Myocyte (in vitro differentiated cells): ENCODE results near the gene ZNF341. TPM values are rescaled to one million over a fixed set of nuclear protein-coding genes. Genes with fewer than 3 reads are reported as not detected.

Experiments used
- DNase-seq: peaks from one replicate; pipeline ENCODE4 v3.0.0-alpha.2; 2012; ENCODE audit warnings: low read depth
- total RNA-seq: library from RNA; depleted of rRNA; stranded (reverse); fragments of >200 nt; gene quantifications from 2 replicates; pipeline ENCODE4 v1.2.3, GENCODE V29; 2014

ZNF341 gene
- total RNA-seq, 1 donor from 2014 or later, result 2.0 TPM

DNA sequence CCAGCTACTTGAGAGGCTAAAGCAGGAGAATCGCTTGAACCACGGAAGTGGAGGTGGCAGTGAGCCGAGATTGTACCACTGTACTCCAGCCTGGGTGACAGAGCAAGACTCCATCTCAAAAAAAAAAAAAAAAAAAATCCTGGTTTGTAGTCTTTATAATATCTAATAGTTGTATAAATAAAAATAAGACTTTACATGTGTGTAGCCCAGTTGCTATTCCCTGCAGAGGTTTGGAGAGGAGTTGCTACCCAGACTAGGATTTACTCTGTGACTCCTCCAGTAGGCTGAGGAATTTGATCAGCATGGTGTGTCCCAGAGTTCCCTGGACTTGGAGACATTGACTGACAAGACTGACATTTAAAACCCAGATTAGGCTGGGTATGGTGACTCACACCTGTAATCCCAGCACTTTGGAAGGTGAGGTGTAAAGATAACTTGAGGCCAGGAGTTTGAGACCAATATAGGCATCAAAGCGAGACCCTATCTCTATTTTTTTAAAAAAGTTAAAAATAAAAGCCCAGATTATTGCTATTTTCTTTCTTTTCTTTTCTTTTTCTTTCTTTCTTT lies 89.6 kb downstream of the ZNF341 start:
- no peak for DNase-seq

DNA sequence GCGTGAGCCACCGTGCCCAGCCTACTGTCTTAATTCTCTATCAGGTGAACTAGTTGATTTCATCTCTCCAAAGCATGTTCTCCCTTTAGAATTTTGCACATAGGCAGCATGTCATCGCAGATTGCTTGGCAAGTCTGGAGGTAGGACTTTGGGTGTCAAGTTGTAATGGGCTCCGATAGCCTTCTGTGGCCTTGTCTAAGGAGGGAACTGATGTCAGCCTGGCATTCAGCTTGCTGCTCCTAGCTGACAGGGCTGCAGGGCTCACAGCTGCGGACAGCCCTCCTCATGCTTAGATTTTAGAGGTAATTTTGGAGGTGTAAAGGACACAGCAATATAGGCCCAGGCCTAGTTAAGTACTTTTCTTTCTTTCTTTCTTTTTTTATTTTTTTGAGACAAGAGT lies 90.6 kb downstream of the ZNF341 start:
- peak; percentile 41 for DNase-seq

DNA sequence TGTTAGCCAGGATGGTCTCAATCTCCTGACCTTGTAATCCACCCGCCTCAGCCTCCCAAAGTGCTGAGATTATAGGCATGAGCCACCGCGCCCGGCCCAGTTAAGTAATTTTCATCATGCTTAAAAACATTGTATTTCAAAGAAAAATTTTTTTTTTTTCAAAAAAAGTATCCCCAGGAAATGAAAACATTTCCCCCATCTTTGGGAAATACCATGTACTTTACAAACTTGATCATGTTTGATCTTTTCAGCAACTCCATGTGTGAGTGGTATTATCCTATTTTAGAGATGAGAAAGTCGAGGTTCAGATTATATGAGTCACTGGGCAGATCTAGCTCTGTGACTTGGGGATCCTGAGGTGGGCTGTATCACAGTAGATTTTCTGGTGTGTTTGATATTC lies 91.2 kb downstream of the ZNF341 start:
- no peak for DNase-seq

DNA sequence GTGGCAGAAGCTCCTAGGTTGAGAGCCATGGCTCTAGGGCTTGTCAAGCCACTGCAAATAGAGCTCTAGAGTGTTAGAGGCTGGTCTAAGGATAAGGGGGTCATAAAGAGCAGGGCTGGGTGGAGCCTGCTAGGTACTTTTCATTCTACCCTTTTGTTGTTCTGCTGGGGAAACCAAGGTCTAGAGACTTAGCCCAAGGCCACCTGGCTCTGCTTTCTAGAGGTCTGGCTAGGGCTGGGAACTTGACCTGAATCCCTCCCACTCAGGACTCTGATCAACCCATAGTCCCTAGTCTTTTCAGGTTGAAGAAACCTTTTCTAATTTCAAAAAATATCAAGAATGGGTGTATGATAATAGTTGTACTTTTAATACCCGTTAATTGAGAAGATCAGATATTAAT lies 93.1 kb downstream of the ZNF341 start:
- no peak for DNase-seq

DNA sequence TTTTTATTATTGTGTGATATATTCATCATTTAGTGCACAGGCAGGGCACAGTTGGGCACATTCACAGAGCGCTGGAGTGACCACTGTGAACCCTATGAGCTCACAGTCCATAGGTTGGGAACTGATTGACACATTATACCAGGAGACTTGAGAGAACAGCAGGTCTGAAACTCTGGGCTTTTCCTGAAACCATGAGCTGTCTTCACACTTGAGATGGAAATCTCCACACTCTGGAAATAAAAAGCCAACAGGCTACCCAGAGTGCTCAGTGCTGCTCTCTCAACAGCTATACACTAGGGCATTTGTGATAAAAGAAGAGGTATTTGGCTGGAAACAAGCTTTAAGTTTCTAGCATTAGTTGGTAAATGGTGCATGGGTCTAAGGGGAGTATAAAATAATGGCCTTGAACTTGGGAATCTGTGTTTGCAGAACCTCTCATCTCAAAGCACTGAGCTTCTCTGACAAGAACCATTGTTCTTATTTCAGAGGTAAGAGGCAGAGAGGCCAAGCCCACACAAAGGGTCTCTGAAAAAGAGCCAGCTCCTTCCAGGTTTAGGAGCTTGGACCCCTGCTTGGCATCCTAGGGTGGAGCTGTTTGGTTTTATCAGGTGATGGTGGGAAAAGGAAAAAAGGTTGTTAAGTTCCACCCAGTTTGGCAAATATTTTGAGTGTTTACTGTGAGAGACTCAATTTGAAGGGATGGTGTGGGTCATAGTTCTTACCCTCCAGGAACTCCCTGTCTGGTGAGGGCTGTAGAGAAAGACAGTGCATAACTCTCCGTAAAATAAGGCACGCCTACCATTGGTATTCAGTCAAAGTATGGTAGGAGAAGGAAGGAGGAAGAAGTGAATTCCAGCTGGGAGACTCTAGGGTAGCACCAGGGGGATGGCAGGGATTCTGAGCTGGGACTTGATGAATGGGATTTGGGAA lies 93.8 kb downstream of the ZNF341 start:
- no peak for DNase-seq

DNA sequence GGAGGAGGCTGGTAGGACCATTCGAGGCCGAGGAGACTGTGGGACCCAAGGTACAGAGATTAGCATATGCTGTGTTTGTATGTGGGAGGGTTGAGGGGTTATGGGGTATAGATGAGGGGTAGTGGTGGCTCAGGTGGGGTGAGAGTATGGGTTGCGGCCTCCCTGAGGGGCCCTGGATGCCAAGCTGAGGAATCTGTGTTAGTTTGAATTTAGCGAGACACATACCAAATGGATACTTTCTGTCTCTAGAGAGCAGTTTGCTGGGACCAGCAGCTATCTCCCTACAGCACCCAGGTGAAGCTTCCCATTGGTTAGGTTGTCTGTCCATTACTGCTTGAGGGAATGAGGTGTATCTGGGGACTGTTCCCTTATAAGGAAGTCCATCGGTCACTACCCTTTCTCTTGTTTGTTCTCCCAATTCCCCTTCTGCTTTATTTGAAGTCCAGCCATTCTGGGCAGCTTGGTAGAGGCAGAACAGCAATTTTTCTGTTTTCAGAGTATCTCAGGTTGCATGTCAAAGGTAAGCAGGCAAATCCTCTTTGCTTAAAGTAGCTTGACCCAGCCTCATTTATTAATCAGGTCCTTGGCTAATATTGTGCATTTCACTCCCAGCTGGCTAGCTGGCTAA lies 94.6 kb downstream of the ZNF341 start:
- DNase-seq, result no peak

DNA sequence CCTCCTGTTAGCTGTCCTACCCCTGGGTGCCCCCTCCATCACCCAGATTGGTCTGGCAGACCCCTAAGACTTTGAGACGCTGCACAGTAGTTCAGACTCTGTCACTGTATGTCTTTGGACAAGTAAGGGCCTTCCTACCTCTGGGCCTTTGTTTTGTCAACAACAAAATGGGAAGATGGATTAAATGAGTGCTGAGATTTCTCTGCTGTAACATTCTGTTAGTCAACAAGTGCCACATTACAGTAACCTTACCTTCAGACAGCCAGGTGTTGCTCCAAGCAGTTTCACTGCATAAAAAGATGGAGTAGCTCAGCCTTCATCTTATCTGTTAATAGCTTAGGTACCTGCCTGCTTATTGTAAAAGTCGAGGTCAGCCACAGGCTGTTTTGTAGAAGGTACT lies 95.3 kb downstream of the ZNF341 start:
- no peak for DNase-seq

DNA sequence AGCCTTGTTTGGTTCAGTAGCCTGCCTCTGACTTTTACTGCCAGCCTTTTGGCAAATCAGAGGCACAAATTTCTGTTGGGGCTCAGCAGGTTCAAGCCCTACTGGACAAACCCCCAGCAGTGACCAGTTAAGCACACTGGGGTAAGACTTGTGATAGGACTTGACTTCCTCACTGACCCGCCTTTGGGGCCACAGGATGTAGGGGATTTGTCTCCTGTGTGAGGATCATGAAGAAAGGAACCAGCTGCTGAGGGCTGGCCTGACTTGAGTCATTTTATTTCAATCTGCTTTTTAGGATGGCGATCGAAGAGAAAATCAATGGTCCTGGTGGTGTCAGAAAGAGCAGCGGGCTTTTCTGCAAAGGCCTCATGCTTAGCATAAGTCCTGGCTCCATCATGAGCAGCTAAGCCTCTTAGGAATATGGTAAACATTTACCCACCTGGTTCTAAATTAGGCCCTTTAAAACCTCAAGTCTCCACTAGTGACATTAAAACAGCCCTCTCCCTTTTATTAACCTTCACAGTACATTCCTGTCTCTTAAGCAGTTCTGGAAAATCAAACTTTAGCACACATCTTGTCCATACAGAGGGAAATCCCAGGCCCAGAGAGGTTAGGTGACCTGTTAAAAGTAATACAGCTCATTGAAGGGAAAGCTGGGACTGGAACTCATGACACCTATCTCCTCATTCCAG lies 96.0 kb downstream of the ZNF341 start:
- peak; percentile 43 for DNase-seq

DNA sequence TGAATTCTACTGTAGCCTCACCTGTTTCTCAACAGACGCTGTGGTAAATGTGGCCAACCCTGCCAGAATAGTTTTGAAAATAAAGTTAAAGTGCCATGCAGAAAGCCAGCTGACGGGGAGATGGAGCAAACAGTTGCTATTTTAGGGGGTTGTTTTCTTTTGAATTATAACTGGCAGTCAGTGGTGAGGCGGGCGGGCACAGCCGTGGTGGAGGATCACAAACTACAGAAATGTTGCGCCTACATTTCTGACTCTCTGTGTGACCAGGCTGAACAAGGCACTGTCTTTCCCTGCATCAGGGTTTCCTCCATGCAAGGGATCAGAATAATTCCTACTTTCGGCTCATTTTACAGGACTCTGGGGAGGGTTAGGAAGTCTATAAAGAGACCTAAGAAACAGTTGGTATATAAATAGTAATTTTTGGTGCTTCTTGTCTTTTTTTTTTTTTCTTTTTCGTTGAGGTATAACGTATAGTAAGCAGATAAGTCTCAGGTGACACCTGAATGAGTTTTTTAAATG lies 96.6 kb downstream of the ZNF341 start:
- peak; percentile 91 for DNase-seq

DNA sequence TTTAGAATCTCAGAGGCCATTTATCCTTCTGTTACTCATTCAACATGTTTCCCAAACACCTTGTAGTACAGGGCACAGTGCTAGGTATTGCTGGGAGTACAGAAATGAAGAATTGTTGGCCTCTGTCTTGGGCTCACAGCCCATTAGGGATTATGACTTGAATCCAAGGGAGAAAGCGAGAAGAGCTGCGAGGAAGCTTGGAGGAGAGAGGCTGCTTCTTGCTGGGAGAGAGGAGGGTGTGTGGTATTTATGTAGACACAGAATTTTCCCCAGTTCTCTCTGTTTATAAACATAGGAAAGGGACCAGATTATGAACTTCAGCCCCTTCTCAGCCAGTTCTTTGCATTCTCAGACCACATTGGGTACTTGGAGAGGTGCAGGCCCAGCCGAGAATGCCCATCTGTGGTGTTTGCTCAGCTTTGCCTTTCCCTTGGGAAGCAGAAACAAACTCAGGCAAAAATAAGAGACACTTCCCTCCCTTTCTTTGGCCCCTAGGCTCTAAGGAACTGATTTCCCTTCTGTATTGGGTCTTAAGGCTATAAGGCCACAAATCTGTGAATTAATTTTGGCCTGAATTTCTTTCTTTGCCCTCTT lies 97.3 kb downstream of the ZNF341 start:
- peak; percentile 39 for DNase-seq

DNA sequence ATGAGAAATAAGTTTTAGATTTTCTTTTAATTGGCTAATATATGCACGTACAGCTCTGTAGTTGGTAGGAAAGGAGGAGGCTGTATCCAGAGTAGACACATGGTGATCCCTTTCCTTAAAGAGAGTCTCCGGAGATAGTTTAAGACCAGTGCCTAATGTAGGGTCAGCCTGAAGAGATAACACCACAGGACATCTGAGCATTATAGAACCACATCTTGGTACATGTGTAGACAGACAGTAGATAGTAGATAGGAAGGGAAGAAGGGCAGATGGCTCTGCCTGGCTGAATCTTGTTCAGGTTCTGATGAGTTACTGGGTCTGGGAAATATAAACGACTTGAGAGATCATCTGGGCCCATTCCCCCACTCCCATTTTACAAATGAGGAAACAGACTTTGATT lies 97.8 kb downstream of the ZNF341 start:
- DNase-seq, result no peak

DNA sequence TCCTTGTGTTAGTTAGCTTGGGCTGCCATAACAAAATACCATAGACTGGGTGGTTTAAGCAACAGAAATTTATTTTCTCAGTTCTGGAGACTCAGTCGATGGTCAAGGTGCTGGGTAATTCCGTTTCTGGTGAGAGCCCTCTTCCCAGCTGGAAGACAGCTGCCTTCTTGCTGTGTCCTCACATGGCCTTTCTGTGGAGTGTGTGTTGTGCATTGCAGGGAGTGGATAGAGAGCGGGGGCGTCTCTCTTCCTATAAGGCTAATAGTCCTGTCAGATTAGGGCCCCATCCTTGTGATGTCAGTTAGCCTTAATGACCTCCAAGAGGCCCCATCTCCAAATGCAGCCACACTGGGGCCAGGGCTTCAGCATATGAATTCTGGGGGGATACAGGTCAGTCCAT lies 98.6 kb downstream of the ZNF341 start:
- DNase-seq, result peak; percentile 79

DNA sequence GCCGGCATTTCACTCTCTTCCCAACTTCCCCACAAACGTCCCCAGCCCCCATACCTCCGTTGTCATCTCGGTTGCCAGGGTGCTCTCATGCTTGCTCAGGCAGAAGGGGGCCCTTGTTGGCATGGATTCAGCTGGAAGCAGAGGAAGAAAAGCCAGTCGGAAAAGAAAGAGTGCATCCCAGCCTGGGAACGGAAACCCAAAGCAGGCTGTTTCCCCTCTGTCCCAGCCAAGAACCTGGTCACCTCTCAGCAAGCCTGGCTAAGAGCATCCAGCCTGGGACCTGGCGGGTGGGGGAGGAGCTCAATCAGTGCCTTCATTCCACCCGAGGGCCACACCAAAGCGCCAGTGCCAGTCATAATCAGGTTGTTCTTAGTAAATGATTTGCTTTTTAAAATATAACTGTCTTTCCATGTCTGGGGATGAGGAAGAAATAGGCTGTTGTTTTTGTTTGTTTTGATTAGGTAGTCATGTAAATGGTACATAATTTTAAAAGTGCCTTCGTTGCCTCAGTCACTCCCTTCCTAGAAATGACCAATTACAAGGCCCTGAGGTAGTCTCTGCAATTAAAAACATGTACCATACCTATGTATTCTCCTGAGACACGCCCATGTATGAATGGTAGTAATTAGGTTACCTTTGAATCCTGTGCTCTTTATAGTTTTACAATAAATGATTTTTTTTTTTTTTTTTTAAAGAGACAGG lies 100.5 kb downstream of the ZNF341 start:
- no peak for DNase-seq

DNA sequence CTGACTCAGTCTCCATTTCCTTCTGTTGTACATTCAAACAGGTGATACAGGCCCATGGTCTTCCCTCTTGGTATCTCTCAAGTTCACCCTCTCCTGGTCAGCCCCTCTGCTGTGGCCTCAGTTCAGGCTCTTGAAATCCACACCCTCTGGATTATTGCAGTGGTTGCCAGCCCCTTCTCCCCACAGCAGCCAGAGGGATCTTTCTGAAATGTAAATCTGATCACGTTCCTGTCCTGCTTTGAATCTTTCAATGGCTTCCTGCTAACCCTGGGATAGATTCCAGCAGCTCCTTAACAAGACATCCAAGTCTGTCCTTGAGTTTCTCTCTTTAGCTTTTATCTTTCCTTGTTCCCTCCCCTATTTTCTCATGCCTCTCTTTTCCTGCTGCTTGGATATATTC lies 101.5 kb downstream of the ZNF341 start:
- no peak for DNase-seq

DNA sequence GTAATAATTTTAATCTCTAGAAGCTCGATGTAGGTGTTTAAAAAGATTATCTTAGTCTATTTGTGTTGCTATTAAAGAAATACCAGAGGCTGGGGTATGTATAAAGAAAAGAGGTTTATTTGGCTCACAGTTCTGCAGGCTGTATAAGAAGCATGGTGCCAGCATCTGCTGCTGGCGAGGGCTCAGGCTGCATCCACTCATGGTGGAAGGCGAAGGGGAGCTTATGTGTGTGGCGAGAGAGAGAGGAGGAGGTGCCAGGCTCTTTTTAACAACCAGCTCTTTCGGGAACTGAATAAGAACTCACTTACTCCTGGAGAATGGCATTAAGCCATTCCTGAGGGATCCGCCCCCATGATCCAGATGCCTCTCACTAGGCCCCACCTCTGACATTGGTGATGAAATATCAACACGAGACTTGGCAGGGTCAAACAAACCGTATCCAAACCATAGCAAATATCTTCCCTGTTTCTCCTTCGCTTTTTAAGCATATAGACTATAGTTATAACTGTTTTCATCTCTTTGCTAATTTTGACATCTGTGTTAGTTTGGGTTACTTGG lies 103.9 kb downstream of the ZNF341 start:
- no peak for DNase-seq

DNA sequence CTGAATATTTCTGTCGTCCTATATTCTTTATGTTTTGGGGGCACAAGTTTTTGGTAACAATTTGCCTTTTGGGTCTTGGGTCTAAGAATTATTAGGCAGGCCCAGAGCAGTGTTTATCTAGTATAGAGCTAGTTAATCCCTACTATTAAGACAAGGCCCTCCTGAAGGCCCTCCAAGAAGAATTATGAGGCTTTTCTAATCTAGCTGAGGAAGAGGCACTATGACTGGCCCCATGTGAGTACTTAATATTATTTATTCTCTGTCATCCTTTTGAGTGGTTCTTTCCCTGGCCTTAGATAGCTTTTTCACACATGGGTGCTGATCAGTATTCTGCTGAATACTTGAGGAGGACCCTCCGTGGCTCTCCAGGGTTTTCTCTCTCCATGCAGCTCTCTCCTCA lies 104.5 kb downstream of the ZNF341 start:
- no peak for DNase-seq

DNA sequence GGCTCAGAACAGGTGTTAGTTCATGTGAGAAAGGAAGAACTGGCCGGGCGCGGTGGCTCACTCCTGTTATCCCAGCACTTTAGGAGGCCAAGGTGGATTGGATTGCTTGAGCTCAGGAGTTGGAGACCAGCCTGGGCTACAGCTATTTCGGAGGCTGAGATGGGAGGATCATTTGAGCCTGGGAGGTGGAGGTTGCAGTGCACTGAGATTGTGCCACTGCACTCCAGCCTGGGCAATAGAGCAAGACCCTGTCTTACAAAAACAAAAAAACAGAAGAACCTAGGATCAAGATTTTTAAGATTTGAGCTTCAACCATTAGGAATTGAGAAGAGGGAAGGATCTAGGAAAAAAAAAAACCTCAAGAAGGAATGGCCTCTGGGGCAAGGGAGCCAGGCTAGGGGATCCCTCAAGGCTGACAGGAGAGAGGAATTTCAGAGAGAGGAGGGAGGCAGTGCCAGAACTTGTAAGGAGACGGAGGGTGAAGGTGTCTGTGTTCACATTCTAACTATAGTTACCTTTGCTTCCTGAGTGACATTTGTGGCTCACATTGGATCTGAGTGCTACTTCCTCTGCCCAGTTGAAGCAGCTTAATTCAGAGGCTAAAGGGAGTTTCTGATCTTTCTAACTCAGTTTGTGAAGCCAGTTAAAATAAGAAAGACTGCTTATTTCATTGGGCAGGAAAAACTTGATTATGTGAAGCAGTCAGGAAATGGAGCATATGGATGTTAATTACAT lies 105.5 kb downstream of the ZNF341 start:
- no peak for DNase-seq

DNA sequence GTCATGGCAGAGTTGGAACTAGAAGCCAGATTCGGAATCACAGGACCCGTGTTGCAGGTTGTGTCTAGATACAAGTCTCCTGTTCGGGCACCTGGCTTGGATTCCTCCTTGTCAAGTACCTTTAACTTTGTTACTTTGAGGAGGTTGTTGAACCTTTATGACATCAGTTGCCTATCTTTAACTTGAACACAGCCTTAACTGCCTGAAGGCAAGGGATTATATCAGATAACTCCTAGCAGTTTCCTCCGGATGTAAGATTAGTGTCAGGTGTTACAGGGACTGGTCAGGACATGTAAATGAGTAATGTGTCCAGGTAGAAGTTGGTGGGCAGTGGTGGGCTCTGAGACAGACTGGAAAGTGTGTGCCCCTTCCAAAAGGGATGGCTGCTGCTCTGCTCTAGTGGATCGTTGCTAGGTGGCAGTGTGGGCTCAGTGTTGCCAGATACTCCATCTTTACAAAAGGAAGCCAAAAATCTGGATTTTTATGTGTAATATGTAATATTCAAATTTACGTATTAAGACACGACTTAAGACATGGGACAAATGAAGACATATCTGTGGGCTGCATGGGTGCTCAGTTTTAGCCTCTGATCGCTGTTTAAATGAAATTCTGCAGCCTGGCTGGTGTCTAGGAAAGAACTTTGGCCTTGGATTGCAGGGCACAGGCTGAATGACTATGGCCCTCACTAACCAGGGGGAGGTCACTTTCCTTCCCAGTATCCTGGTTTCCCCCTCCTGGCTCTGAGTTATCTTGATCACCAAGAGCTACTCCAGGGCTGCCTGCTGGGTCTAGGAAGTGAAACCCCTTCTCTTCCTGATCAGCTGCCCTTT lies 106.5 kb downstream of the ZNF341 start:
- DNase-seq, result no peak

DNA sequence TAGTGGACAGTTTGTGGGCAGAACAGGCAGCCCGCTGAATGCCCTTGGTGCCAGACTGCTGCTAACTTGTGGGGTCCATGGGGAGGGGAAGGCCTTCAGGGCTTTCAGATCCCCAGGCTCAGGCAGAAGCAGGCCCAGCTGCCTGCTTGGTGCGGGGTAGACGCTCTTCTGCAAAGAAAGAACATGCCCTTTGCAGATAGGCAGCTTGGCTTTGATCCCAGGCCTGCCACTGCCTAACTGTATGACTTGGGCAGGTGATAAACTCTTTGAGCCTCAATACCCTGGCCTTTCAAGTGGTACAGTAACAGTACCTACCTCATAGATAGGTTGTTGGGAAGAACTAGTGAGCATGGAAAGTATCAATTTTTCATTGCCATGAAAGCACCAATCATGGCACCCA lies 107.8 kb downstream of the ZNF341 start:
- peak; percentile 72 for DNase-seq
